ENCODE data around the gene CEL. TPM values are rescaled to one million over a fixed set of nuclear protein-coding genes. Genes with fewer than 3 reads are reported as not detected.

The CEL gene
- total and polyA plus RNA-seq, 2 donors (not counting 1 experiment from before 2014, with no cell fraction given) = 0.12 to 0.33 TPM

GRCh38 chr9:133117271-133118178, 55.7 kb downstream of the CEL start:
- Histone ChIP-seq H3K27me3 (ENCODE audit: control insufficient read depth, insufficient read depth, low read length) (no peaks in the 10 kb centered on the region), H3K9me3 (ENCODE audit: control insufficient read depth, insufficient read depth, low read depth, low read length) (no peaks in the 10 kb centered on the region), H3K4me2 (ENCODE audit: extremely low read depth, insufficient read depth, low read length) (no peak overlapping the region), H3K79me2 (ENCODE audit: control insufficient read depth, insufficient read depth, low read length) (peaks cover 8% of the 10 kb centered on the region), H3K4me1 (ENCODE audit: control insufficient read depth, extremely low read depth, insufficient read depth, low read length) (peaks cover 17% of the 10 kb centered on the region), H2AFZ (ENCODE audit: low read length) (no peak overlapping the region), H3K9ac (ENCODE audit: insufficient read depth, low read length) (no peak overlapping the region), H3K4me3 (replicated peaks in 1 of 4; ENCODE audit: control extremely low read depth in 1 of 4, insufficient read depth in 1 of 4, low read depth in 3 of 4, low read length in 4 of 4) (no peak overlapping the region), H3K27ac (ENCODE audit: insufficient read depth, low read length) (no peak overlapping the region), H3K36me3 (ENCODE audit: control insufficient read depth, insufficient read depth, low read length) (no peaks in the 10 kb centered on the region), H4K20me1 (ENCODE audit: control insufficient read depth, extremely low read depth, insufficient read depth, low read length) (no peaks in the 10 kb centered on the region)
- peak; percentile 15 to 62 for DNase-seq (ENCODE audit: low read depth in 2 of 2)
- TF ChIP-seq EZH2 (IDR thresholded peaks at IDR 0.05; ENCODE audit: low read length, missing control alignments) (no peak), CTCF (conservative IDR thresholded peaks at IDR 0.05 in 1 of 2, IDR thresholded peaks at IDR 0.05 in 1 of 2; ENCODE audit: low read depth in 1 of 2, low read length in 2 of 2) (no peak)

- no peaks in the 10 kb centered on the region for H4K20me1 ChIP-seq (ENCODE audit: control insufficient read depth, extremely low read depth, insufficient read depth, low read length)
- no peak overlapping the region for H3K27ac ChIP-seq (ENCODE audit: insufficient read depth, low read length)
- no peaks in the 10 kb centered on the region for H3K9me3 ChIP-seq (ENCODE audit: control insufficient read depth, insufficient read depth, low read depth, low read length)
- peaks cover 8% of the 10 kb centered on the region for H3K79me2 ChIP-seq (ENCODE audit: control insufficient read depth, insufficient read depth, low read length)
- no peak overlapping the region for H3K4me2 ChIP-seq (ENCODE audit: extremely low read depth, insufficient read depth, low read length)
- no peaks in the 10 kb centered on the region for H3K27me3 ChIP-seq (ENCODE audit: control insufficient read depth, insufficient read depth, low read length)
- no peak for TF ChIP-seq EZH2 (IDR thresholded peaks at IDR 0.05; ENCODE audit: low read length, missing control alignments)
- TF ChIP-seq CTCF (conservative IDR thresholded peaks at IDR 0.05 in 1 of 2, IDR thresholded peaks at IDR 0.05 in 1 of 2; ENCODE audit: low read depth in 1 of 2, low read length in 2 of 2) = no peak
- H2AFZ ChIP-seq (ENCODE audit: low read length) = no peak overlapping the region
- peaks cover 22% of the 10 kb centered on the region for H3K4me1 ChIP-seq (ENCODE audit: control insufficient read depth, extremely low read depth, insufficient read depth, low read length)
- DNase-seq (ENCODE audit: low read depth in 2 of 2) = no peak
- H3K4me3 ChIP-seq (replicated peaks in 1 of 4; ENCODE audit: control extremely low read depth in 1 of 4, insufficient read depth in 1 of 4, low read depth in 3 of 4, low read length in 4 of 4) = no peak overlapping the region
- H3K36me3 ChIP-seq (ENCODE audit: control insufficient read depth, insufficient read depth, low read length) = no peaks in the 10 kb centered on the region
- H3K9ac ChIP-seq (ENCODE audit: insufficient read depth, low read length) = no peak overlapping the region
Observed at GRCh38 chr9:133118179-133118520, 56.4 kb downstream of the CEL start.

GRCh38 chr9:133118568-133118967, 56.8 kb downstream of the CEL start:
- peaks cover 8% of the 10 kb centered on the region for H3K79me2 ChIP-seq (ENCODE audit: control insufficient read depth, insufficient read depth, low read length)
- no peak for TF ChIP-seq EZH2 (IDR thresholded peaks at IDR 0.05; ENCODE audit: low read length, missing control alignments)
- TF ChIP-seq CTCF (conservative IDR thresholded peaks at IDR 0.05 in 1 of 2, IDR thresholded peaks at IDR 0.05 in 1 of 2; ENCODE audit: low read depth in 1 of 2, low read length in 2 of 2) = no peak
- H3K36me3 ChIP-seq (ENCODE audit: control insufficient read depth, insufficient read depth, low read length) = no peaks in the 10 kb centered on the region
- no peaks in the 10 kb centered on the region for H3K9me3 ChIP-seq (ENCODE audit: control insufficient read depth, insufficient read depth, low read depth, low read length)
- peak overlapping the region in 1 of 4 experiments; percentile 69 for H3K4me3 ChIP-seq (replicated peaks in 1 of 4; ENCODE audit: control extremely low read depth in 1 of 4, insufficient read depth in 1 of 4, low read depth in 3 of 4, low read length in 4 of 4)
- H2AFZ ChIP-seq (ENCODE audit: low read length) = no peak overlapping the region
- no peak overlapping the region for H3K4me2 ChIP-seq (ENCODE audit: extremely low read depth, insufficient read depth, low read length)
- no peak for DNase-seq (ENCODE audit: low read depth in 2 of 2)
- H3K27me3 ChIP-seq (ENCODE audit: control insufficient read depth, insufficient read depth, low read length) = no peaks in the 10 kb centered on the region
- H4K20me1 ChIP-seq (ENCODE audit: control insufficient read depth, extremely low read depth, insufficient read depth, low read length) = no peaks in the 10 kb centered on the region
- H3K9ac ChIP-seq (ENCODE audit: insufficient read depth, low read length) = no peak overlapping the region
- no peak overlapping the region for H3K27ac ChIP-seq (ENCODE audit: insufficient read depth, low read length)
- H3K4me1 ChIP-seq (ENCODE audit: control insufficient read depth, extremely low read depth, insufficient read depth, low read length) = peaks cover 23% of the 10 kb centered on the region

All from fibroblast of lung (primary cell).